ENCODE data around the gene RCOR1.
"Not testable (repeated sequence)": the region's sequence is repeated elsewhere in the genome, so short reads cannot be mapped to it uniquely, and the experiment has no call there.

The RCOR1 gene

DNA sequence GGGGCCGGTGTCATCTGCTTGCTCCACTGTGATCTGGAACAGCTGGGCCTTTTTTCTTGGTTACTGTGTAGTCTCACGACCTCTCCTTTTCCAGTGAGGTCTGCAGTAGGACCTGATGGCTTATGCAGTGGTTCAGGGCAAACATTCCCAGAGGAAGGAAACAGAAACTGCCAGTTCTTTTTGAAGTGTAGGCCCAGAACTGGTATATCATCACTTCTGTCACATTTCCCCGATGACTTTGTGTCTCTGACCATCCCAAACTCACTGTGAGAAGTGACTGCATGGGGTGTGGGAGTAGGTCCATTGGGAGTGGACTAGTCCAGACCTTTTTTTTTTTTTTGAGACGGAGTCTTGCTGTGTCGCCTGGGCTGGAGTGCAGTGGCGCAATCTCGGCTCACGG is 38.4 kb downstream of the RCOR1 start:
- no peak for DNase-seq

DNA sequence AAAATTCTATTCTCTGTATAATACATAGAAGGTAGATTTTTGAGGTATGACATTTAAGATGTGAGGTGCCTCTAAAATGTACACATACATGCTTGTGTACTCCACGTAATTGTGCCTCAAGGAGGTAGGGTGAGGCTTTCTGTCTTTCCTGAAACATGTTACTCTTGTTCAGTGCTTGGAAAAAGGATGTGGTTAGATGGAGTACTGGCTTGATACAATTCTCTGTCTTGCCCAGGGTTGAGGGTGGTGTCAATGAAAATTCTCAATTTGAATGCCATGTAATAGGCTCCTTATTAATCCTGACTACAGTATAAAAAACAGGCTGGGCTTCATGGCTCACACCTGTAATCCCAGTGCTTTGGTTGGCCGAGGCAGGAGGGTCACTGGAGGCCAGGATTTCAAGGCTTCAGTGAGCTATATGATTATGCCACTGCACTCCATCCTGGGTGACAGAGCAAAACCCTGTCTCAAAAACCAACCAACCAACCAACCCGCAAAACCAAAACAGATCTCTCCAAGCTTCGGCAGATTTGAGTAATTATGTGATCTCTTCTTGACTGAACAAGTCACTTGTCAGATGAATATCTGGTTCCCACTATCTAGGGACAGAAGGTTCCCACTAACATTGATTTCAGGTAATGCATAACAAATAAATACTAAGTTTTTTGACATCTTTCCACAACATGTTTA is 41.6 kb downstream of the RCOR1 start:
- no peak for DNase-seq

DNA sequence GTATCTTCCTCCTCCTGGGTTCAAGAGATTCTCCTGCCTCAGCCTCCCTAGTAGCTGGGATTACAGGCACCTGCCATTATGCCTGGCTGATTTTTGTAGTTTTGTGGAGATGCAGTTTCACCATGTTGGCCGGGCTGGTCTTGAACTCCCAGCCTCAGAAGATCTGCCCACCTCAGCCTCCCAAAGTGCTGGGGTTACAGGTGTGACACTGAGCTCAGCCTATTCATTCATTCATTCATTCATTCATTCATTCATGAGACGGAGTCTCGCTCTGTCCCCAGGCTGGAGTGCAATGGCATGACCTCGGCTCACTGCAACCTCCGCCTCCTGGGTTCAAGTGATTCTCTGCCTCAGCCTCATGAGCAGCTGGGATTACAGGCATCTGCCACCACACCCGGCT is 47.2 kb downstream of the RCOR1 start:
- DNase-seq, result not testable (repeated sequence)

DNA sequence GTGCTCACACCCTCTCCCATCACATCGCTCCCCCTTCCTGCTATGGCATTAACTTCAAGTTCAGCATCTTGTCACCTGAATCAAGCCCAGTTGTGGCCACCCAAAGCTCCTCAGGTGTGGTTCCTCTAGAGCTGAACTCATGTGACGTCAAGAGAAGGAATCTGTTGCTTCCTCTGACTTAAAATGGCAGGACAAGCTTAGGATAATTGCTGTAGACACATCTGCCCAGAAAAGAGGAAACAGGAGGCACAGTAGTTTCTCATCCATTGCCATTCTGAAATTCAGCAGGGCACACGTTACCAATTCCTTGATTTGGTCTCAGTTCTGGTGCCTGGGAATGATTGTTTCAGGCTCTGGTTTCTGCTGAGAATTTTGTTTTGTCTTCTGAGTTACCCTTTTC is 52.1 kb downstream of the RCOR1 start:
- no peak for DNase-seq

DNA sequence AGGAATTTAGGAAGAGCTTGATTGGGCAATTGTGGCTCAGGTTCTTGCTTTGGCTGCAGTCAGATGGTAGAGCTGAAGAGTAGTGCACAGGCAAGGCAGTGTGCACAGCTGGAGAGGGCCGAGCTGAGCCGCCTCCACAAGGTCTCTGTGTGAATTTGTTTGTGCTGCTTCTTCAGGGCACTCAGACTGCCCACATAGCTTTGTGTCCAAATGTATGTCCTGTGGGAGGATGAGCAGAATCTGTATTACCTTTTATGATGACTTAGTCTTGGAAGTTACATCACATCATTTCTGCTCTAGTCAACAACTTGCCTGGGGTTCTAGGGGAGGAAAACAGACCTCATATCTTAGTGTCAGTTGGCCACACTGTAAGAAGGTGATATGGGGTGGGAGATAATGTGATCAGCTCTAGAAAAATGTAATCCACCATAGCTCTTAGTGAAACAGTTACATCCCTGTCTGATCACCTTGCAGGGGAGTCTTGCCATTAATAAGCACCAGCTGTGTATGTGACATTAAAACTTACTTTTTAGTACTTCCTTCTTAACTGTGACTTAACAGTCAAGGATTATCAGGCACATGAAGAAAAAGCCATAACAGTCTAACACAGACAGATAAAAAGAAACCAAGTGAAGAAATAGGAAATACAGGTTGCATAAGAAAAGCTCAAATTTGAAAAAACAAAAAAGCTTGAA is 53.4 kb downstream of the RCOR1 start:
- DNase-seq, result no peak

DNA sequence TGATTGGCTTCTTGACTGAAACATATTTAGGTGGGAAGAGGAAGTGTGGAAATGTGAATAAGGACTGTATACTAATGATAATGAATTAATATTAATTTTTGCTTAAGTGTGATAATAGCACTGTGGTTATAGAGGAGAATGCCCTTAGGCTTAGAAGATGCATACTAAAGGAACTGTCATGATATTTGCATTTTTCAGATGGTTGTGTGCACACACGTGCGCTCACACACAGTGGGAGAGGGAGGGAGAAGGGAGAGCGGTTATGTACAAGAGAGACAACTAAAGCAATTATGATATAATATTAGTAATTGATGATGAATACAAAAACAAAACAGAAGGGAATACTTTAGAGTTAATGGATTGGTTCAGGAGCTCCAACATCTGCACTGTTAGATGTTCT is 54.2 kb downstream of the RCOR1 start:
- no peak for DNase-seq

DNA sequence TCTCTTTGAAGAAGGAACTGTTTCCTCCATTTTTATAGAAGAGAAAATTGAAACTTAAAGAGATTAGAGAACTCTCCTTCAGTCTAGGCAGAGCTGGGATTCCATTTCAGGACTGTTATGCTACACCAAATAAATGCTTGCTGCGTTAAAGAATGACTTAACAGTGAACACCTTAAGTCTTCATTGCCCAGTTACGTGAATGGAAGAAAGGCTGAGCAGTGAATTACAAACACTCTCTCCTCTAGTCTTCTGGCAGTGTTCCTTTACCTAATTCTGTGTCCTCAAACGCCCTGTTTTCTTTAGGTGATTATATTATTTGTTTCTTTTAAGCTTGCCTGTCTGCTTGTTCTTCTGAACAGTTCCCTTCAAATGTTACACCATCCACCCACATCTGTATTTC is 59.7 kb downstream of the RCOR1 start:
- DNase-seq, result no peak

DNA sequence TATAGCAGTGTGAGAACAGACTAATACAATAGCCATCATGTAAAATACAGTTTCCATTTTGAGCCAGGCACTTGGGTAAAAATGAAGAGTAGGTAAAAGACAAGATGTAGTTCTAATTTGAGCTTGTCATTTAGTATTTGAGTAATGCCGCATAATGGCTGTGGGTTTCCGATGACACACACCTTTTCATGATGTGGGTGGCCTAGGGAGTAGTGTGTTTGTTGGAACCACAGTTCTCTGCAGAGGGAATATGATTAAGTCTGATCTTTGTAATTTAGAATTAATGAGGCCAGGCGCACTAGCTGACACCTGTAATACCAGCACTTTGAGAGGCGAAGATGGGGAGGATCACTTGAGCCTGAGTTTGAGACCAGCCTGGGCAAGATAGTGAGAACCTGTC is 61.8 kb downstream of the RCOR1 start:
- no peak for DNase-seq

DNA sequence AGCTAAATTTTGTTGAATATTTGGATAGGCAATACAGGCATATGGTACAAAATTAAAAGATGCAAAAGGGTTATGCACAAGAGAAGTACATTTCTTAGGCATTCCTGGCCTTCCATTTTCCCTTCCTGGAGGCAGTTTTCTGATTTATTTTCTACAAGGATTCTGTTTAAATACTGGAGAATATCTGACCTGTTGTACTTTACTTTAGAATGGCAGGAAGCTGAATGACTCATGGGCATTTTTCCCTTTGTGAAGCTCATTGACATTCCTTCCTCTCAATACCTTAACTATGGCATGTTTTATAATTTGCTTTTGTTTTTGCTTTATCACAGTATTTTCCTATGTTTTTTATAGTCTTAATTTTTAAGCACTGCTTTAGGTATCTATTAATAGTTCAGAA is 62.7 kb downstream of the RCOR1 start:
- no peak for DNase-seq

DNA sequence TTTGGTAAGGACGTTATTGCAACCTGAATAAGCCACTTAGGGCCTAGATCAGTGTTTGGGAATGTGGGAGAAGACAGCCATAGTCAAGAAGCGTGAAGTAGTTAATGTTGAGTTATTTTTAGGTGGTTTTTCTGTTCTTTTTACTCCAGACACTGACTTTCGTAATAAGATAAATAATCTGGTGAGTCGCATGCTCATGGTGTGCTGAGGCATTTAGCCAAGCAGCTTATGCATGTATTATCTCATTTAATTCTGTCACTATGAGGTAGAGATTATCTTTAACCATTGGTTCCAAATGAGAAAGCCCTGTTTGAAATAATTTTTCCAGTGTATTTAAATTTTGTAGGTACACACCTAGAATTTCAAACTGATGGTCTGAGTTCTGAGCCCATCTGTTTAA is 67.3 kb downstream of the RCOR1 start:
- no peak for DNase-seq

DNA sequence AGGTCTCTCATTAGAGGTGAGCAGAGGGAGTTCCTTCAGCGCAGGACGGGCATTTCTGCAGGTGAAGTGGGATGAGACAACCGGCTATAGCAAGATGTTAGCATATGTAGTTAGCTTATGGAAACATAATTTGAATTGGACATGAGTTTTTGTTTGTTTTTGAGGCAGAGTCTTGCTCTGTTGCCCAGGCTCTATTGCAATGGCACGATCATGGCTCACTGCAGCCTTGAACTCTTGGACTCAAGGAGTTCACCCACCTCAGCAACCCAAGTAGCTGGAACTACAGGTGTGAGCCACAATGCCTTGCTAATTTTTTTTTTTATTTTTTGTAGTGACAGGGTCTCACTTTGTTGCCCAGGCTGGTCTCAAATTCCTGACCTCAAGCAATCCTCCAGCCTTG is 69.2 kb downstream of the RCOR1 start:
- DNase-seq, result no peak

DNA sequence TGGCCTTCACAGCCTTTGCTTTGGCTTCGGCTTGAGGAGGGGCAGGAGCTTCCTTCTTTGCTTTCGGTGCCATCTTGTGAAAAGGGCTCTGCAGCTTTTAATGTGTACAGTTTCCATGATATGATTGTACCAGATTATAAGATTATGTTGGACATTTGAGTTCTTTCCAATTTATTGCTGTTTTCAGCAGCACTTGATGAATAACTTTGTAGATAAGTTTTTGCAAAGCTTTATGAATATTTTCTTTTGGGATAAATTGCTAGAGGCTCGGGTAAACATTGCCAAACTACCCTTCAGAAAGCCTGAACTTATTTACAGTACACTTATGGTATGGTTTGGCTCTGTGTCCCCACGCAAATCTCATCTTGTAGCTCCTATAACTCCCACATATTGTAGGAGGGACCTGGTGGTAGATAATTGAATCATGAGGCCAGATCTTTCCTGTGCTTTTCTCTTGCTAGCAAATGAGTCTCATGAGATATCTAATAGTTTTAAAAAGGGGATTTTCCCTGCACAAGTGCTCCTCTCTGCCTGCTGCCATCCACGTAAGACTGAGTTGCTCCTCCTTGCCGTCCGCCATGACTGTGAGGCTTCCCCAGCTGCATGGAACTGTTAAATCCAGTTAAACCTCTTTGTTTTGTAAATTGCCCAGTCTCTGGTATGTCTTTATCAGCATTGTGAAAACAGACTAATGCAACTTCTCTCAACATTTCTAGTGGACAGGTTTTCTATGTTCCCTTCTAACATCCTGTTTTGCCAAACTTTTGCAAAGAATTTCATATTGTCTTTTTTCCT is 70.4 kb downstream of the RCOR1 start:
- no peak for DNase-seq

DNA sequence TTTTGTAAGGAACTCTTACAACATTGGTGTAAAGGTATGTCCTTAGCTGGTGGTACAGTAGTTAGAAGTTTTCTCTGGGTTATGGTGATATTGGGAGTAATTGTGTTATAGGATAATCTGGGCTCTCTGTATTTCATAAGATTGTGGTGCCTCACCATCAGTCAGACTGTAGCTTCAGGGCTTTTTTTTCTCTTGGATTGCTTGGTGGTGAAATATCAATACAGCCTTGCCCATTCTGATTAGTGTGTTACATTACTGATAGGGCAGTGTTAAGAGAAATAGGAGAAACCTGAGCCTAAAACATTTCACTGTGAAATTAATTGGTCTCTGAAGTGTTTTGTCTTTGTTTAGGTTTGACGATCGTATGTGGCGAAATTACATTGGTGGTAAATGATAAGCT is 71.0 kb downstream of the RCOR1 start:
- DNase-seq, result no peak

DNA sequence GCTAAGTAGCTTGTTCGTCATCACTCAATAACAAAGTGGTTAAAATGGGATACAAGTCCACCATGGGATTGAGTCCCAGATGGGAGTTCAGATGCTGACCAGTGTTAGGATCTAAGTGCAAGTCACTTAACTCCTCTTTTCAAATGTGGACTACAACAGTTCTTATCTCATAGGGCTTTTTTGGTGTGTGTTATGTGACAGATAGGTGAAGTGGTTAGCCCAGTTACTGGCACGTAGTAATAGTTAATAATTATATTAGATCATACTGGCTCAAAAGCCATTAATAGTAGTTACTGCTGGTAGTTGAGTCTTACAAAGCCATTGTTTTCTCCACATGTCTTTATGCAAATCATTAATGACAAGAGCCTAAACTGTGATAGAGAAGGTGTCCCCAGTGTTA is 73.2 kb downstream of the RCOR1 start:
- DNase-seq, result no peak

DNA sequence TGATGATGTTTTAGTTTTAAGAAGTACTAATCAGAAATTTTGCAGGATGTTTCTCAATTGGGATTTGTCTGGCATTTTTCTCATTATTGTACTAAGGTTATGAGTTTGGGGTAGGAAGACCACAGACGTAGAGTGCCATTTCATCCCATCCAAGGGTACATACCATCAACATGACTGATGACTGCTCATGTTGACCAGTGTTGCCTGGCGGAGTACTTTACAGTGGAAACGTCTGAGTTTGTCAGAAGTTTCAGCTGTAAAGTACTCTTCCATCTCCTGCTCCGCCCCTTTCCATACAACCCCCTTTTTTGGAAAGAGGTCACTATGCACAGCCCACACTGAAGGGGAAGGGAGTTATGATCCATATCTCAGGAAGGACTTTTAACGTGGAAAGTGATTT is 74.2 kb downstream of the RCOR1 start:
- DNase-seq, result no peak

DNA sequence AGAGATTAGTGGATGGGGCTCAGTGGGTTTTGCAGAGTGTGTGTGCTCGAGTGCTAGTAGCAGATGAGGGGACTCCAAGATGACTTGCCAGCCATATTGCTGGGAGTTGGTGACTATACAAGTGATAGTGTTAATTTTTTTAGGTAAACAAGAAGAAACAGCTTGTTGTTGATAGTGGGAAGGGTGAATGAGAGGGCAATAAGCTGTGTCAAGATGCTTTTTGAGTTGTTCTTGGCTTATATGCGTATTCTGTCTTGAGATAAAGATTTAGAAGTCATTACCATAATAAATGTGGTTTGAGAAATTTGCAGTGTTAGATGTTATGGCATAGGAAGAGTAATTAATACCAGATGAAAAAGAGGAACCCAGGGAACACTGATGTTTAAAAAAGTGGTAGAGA is 75.3 kb downstream of the RCOR1 start:
- DNase-seq, result no peak

DNA sequence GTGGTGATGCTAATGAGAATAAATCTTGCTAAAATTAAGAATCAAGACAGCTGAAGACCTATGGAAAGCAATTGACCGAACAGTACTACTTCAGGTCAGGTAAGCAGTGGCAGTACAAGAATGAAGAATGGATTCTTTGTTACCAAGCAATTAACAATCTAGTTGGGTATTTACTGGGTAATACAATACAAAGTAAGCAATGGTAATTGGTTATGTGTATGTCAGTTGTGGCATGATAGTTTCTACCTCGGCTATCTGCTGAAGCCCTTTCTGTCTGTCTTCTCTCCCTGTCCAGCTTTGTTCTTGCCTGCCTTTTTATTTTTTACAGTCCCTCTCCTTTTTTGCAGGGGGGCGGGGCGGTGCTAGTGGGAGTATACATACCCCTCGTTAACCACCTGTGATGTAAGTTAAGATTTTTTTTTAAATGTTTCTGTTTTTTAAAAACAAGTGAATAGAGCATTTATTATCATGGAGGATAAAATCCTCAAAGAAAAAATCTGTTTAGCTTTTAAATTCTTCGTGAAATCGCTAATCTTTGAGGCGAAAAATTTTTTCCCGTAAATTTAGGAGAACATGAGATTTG is 75.9 kb downstream of the RCOR1 start:
- peak; percentile 31 for DNase-seq

DNA sequence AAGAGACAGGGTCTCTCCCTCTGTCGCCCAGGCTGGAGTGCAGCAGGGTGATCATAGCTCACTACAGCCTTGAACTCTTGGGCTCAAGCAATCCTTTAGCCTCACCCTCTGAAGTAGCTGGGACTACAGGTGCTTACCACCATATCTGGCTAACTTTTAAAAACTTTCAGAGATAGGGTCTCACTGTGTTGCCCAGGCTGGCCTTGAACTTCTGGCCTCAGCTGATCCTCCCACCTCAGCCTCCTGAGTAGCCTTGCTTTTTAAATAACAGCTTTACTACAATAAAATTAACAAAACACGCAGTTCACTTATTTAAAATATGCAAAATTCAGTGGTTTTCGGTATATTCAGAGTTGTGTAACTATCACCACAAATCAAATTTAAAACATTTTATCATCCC is 79.0 kb downstream of the RCOR1 start:
- DNase-seq, result no peak

DNA sequence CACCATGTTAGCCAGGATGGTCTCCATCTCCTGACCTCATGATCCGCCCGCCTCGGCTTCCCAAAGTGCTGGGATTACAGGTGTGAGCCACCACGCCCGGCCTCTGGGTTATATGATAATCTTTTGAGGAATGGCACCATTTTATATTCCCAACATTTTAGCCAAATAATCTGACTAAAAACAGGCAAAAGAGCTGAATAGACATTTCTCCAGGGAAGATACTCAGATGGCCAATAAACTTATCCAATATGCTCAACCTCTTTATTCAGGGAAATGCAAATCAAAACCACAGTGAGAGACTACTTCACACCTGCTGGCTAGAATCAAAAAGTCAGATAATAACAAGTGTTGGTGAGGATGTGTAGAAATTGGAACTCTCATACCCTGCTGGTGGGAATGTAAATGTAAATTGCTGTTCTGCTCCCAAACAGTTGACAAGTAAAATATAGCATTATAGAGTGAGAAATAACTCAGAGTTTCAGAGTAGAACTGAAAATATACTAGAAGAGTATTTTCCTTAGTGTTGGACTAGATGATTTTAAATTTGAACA is 80.0 kb downstream of the RCOR1 start:
- DNase-seq, result no peak

DNA sequence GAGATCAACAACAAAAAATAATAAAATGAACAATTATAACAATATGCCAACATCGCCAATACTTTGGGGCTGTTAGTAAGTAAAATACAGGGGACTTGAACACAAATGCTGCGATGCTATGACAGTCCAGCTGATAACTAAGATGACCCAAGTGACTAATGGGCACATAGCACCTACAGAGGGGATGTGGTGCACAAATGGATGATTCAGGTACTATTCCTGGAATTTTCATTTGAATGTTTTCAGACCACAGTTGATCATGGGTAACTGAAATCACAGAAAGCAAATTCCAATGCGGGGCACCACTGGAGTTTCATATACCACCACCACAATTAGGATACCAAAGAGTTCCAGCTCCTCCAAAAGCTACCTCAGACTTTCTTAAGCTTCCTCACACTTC is 82.9 kb downstream of the RCOR1 start:
- no peak for DNase-seq

DNA sequence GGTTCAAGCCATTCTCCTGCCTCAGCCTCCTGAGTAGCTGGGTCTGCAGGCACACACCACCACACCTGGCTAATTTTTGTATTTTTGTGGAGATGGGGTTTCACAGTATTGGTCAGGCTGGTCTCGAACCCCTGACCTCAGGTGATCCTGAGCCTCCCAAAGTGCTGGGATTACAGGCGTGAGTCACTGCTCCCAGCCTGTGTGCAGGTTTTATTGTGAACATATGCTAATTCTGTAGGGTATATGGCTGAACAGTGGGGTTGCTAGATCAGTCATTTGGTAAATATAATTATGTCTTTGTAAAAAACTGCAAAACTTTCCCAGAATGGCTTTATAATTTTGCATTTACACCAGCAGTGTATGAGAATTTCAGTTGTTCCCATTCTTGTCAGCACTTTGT is 85.9 kb downstream of the RCOR1 start:
- no peak for DNase-seq

DNA sequence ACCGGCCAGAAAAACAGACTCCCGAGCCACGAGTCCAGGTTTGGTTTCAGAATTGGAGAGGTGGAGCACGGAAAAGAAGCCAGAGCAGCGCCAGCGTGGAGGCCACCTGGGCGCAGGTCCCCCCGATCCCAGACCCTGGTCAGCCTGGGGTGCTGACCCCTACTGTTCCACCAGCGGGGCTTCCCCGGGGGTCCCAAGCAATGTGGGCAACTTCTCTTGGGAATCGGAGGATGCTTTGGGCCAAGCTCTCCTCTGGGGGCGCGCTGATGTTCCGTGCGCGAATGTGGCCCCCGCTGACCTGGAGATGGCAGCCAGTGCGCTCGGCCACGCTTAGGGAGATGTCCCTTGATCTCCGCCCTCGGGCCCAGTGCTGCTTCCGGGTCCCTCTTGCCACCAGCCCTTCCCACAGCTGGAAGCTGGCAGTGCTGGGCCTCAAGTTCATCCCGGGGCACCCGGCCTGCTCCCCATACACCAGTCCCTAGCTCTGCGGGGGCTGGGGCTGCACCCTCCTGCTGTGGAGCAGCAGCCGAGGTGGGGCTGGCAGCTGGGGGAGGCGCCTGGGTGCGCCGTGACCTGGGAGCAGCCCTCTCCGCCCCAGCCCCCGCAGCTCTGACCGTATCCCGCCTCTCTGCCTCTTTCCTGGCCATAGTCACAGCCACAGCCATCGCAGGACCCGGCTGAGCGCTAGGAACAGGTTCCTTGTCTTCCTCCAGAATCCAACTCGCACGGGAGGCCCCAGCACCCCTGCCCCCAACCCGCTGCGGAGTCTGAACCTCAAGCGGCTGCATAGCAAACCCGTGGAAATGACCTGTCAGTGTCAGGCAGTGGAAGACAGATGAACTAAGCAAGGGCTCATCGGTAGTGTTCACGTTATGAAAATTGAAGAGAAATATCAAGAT is 91.2 kb downstream of the RCOR1 start:
- no peak for DNase-seq

DNA sequence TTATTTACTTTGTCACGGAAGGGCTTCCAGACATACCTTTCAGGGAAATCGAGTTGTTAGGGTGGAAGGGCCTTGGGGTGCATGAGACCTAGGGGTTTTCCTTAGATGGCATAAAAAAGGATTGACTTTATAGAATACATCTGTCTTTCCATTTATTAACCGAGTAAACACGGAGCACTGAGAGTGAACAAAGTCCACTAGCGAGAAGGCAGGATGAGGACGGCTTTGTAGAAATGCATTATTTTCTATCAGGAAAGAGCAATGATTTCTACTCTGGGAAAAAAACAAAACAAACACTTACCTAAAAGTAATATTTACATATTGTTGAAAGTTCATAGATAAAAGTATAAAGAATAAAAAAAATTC is 91.8 kb downstream of the RCOR1 start:
- DNase-seq, result no peak
